ENCODE measurements around the gene SLC28A2.
"Not testable (repeated sequence)": the region's sequence is repeated elsewhere in the genome, so short reads cannot be mapped to it uniquely, and the experiment has no call there.

SLC28A2 gene

DNA sequence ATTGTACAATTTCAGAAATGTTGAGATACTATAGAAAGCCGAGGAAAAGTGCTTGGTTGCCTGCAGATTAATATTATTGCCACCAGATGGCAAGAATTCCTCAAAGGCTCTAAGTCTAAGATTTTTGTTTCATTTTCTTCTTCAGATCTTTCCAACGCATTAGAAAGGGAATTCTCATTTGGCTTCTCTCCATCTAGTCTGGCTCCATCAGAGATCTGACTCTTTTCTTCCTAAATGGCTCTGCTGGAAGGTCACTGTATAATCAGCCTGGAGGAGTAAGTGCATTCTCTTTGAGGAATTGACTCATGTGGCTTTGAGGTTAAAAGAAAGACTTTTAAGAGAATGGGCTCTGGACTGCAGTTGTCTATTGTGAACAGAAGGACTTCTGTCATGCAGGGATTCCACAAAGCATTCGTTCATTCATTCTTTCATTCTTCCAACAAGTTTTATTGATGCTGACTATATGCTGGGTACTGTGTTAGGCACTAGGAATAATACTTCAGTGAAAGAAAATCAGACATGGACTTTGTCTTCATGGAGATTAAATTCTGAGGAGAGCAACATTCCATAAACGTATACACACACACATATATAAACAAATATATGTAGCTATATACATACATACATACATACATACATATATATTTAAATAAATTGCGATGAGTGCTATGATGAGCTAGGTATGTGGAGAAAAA is 55.3 kb downstream of the SLC28A2 start:
- TF ChIP-seq, protein P1, sequence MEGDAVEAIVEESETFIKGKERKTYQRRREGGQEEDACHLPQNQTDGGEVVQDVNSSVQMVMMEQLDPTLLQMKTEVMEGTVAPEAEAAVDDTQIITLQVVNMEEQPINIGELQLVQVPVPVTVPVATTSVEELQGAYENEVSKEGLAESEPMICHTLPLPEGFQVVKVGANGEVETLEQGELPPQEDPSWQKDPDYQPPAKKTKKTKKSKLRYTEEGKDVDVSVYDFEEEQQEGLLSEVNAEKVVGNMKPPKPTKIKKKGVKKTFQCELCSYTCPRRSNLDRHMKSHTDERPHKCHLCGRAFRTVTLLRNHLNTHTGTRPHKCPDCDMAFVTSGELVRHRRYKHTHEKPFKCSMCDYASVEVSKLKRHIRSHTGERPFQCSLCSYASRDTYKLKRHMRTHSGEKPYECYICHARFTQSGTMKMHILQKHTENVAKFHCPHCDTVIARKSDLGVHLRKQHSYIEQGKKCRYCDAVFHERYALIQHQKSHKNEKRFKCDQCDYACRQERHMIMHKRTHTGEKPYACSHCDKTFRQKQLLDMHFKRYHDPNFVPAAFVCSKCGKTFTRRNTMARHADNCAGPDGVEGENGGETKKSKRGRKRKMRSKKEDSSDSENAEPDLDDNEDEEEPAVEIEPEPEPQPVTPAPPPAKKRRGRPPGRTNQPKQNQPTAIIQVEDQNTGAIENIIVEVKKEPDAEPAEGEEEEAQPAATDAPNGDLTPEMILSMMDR (IDR thresholded peaks at IDR 0.05; ENCODE audit: low read depth, low read length, missing control alignments) = peak; percentile 53
- peak overlapping the region; percentile 15 for H3K4me3 ChIP-seq (ENCODE audit: low read depth, low read length)
- peak; percentile 16 for DNase-seq (ENCODE audit: low read depth)

DNA sequence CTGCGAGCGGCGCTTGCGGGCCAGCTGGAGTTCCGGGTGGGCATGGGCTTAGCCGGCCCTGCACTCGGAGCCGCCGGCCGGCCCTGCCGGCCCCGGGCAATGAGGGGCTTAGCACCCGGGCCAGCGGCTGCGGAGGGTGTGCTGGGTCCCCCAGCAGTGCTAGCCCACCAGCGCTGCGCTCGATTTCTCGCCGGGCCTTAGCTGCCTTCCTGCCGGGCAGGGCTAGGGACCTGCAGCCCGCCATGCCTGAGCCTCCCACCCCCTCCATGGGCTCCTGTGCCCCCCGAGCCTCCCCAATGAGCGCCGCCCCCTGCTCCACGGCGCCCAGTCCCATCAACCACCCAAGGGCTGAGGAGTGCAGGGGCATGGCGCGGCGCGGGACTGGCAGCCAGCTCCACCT is 62.1 kb downstream of the SLC28A2 start:
- H3K4me3 ChIP-seq (ENCODE audit: low read depth, low read length); DNase-seq (ENCODE audit: low read depth): not testable (repeated sequence)

GRCh38 chr15:45314960-45315359 is 62.9 kb downstream of the SLC28A2 start:
- no peak overlapping the region for H3K4me3 ChIP-seq (ENCODE audit: low read depth, low read length)
- TF ChIP-seq, protein P1 (IDR thresholded peaks at IDR 0.05; ENCODE audit: low read depth, low read length, missing control alignments) = no peak
- no peak for DNase-seq (ENCODE audit: low read depth)

DNA sequence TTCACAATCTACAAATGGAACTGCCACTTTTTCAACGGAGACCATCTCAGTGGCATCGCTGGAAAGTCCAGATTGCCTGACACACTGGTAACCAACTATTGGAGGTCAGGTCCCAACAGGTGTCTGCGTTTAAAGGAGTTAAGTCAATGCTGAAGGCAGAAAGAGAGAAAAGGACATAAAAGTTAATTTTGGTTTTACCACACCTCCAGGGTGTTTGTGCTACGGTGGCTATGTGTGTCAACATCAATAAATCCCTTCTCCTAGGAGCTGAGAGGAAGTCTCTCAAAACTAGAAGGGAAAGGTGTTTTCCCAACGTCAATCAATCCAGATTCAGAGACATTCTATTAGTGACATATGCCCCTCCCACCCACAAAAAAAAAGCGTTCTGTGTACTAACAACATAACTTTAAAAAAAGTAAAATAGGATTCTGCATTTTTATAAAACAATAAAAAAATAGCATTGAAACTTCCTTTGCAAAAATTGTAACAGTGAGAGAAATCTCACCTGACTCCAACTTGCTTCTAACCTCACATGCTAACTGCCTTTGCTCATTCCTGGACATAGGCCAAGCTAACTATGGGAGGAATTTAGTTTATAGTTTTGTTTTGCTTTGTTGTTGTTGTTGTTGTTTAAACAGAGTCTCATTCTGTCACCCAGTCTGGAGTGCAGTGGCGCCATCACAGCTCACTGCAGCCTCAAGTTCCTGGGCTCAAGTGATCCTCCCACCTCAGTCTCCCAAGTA is 67.6 kb downstream of the SLC28A2 start:
- no peak for DNase-seq (ENCODE audit: low read depth)
- TF ChIP-seq, protein P1 (IDR thresholded peaks at IDR 0.05; ENCODE audit: low read depth, low read length, missing control alignments) = no peak
- H3K4me3 ChIP-seq (ENCODE audit: low read depth, low read length) = no peak overlapping the region

DNA sequence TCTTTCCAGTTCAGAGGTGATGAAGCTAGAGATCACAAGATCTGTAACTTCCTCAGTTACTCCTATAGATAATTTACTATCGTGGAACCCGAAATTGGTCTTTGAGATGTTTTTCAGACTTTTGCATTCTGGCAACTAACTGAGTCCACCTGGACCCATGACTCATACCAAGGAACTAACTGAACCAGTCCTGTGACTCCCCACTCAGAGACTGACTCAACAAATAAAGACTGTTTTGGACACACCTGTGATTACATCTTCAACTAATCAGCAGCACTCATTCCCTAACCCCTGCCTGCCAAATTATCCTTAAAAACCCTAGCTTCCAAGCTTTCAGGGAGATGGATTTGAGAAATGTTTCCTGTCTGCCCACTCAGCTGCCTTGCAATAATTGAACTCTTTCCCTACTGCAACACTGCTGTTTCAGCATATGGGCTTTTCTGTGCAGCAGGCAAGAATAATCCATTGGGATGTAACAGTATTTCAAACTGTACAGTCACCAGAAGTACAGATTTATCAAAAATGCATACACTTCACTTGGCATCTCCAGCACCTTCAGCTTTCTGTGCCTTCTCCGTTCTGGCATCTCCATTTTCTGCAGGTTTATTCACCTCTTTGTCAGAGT is 68.7 kb downstream of the SLC28A2 start:
- H3K4me3 ChIP-seq (ENCODE audit: low read depth, low read length) = no peak overlapping the region
- no peak for DNase-seq (ENCODE audit: low read depth)
- TF ChIP-seq, protein P1 (IDR thresholded peaks at IDR 0.05; ENCODE audit: low read depth, low read length, missing control alignments) = no peak

DNA sequence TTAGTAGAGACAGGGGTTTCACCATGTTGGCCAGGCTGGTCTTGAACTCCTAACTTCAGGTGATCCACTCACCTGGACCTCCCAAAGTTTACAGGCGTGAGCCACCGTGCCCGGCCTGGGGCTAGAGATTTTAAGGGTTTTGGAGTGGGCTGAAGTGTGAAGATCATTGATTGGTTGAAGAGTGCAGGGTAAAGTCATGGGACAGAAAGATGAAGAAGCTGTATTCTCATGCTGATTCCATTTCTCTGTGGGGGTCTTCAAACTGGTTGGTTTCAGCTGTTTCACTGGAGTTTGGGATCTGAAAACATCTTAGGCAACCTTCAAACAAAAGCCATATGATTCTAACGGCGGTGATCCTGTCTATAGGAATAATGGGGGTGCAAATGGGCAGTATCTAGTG is 74.2 kb downstream of the SLC28A2 start:
- DNase-seq (ENCODE audit: low read depth) = no peak
- TF ChIP-seq, protein P1 (IDR thresholded peaks at IDR 0.05; ENCODE audit: low read depth, low read length, missing control alignments) = no peak
- no peak overlapping the region for H3K4me3 ChIP-seq (ENCODE audit: low read depth, low read length)

- TF ChIP-seq, protein P1 (IDR thresholded peaks at IDR 0.05; ENCODE audit: low read depth, low read length, missing control alignments) = no peak
- no peak overlapping the region for H3K4me3 ChIP-seq (ENCODE audit: low read depth, low read length)
- DNase-seq (ENCODE audit: low read depth) = no peak
Measured at GRCh38 chr15:45326741-45327140, 74.7 kb downstream of the SLC28A2 start.

Measured in GM12864 (cell line).